Uterus (tissue), 4 donors: ENCODE measurements around the gene TUBB. TPM values are rescaled to one million over a fixed set of nuclear protein-coding genes. Genes with fewer than 3 reads are reported as not detected.

ENCODE experiments used
- DNase-seq, 2 donors: peaks; one replicate each; pipeline ENCODE4 v3.0.0-alpha.2; 2019 to 2020
- H3K27ac ChIP-seq, 2 donors: fragments of 200-600 bp; sonication (generic); 1 replicate in 1 of 2; 2 replicates in 1 of 2; pipeline ENCODE4 v1.5.1; 2016 to 2018
- H3K27me3 ChIP-seq, 2 donors: fragments of 200-600 bp; sonication (generic); one replicate each; pipeline ENCODE4 v1.5.1; 2018 to 2019; ENCODE audit warnings: control low read depth in 1 of 2
- H3K36me3 ChIP-seq, 2 donors: fragments of 200-600 bp; sonication (generic); one replicate each; pipeline ENCODE4 v1.5.1; 2019; ENCODE audit warnings: control low read depth in 1 of 2
- H3K4me1 ChIP-seq, 2 donors: fragments of 200-600 bp; sonication (generic); one replicate each; pipeline ENCODE4 v1.5.1; 2018 to 2019; ENCODE audit warnings: control low read depth in 1 of 2
- H3K4me3 ChIP-seq, 2 donors: fragments of 200-600 bp; sonication (generic); 1 replicate in 1 of 2; 2 replicates in 1 of 2; pipeline ENCODE4 v1.5.1; 2018 to 2019; ENCODE audit warnings: mild to moderate bottlenecking in 1 of 2
- H3K9me3 ChIP-seq, 2 donors: fragments of 200-600 bp; sonication (generic); one replicate each; pipeline ENCODE4 v1.5.1; 2019; ENCODE audit warnings: control low read depth in 1 of 2
- CTCF ChIP-seq, 4 experiments: fragments of 200-600 bp in 2 of 4; fragments of 450-650 bp in 2 of 4; sonication (generic) in 2 of 4; IDR thresholded peaks; one replicate each; pipeline ENCODE4 v1.5.1; 2016 to 2019; ENCODE audit warnings: antibody characterized with exemption in 4 of 4, mild to moderate bottlenecking in 2 of 4, moderate library complexity in 1 of 4
- POLR2A ChIP-seq, 2 donors: fragments of 450-650 bp; IDR thresholded peaks; one replicate each; pipeline ENCODE4 v1.6.1; 2016; ENCODE audit warnings: antibody characterized with exemption in 2 of 2, mild to moderate bottlenecking in 1 of 2, moderate library complexity in 1 of 2
- intact Hi-C: fragments of 100-400 bp; cut with DNase I; formaldehyde crosslinking; loops from one replicate; pipeline ENCODE4 v1.15.1; 2023; ENCODE audit warnings: low total_unique reads
- total RNA-seq, 4 donors: library from RNA; depleted of rRNA in 3 of 4; stranded (reverse); fragments of >200 nt in 3 of 4; gene quantifications; one replicate each; pipeline versions ENCODE4 v1.1.0 to v1.2.4, GENCODE V29; 2014 to 2023
- donor health status: DM: yes; HTN: yes; CAD: no.

TUBB gene
- total RNA-seq, 4 donors from 2014 or later: 130 to 426 (median 290) TPM

GRCh38 chr6:30726506-30727413 lies 6.6 kb downstream of the TUBB start:
- no peak for DNase-seq
- Histone ChIP-seq H3K4me3 (no peak overlapping the region), H3K27me3 (no peaks in the 10 kb centered on the region), H3K4me1 (no peaks in the 10 kb centered on the region), H3K9me3 (no peaks in the 10 kb centered on the region), H3K36me3 (no peaks in the 10 kb centered on the region), H3K27ac (peak overlapping the region; percentile 17 to 34)
- intact Hi-C loops: no loop called here
- no peak for TF ChIP-seq CTCF (IDR thresholded peaks at IDR 0.05)

- no peak overlapping the region for H3K4me3 ChIP-seq
- DNase-seq: no peak
- H3K9me3 ChIP-seq: no peaks in the 10 kb centered on the region
- no peaks in the 10 kb centered on the region for H3K4me1 ChIP-seq
- TF ChIP-seq CTCF (IDR thresholded peaks at IDR 0.05) (no peak), POLR2A (IDR thresholded peaks at IDR 0.05) (no peak)
- intact Hi-C loops: no loop called here
- H3K27ac ChIP-seq: peak overlapping the region; percentile 19 to 36
- no peaks in the 10 kb centered on the region for H3K36me3 ChIP-seq
- H3K27me3 ChIP-seq: no peaks in the 10 kb centered on the region
Observed at GRCh38 chr6:30727920-30728553, 7.9 kb downstream of the TUBB start.

GRCh38 chr6:30730601-30731435 lies 10.7 kb downstream of the TUBB start:
- Histone ChIP-seq H3K9me3 (no peaks in the 10 kb centered on the region), H3K4me3 (no peak overlapping the region), H3K36me3 (no peaks in the 10 kb centered on the region), H3K4me1 (no peaks in the 10 kb centered on the region), H3K27me3 (no peaks in the 10 kb centered on the region), H3K27ac (peak overlapping the region; percentile 21 to 53)
- DNase-seq: peak; percentile 59 to 62
- TF ChIP-seq CTCF (IDR thresholded peaks at IDR 0.05) (peak; percentile 46 to 70 (median 56)), POLR2A (IDR thresholded peaks at IDR 0.05) (no peak)
- intact Hi-C loops: no loop called here

- no peaks in the 10 kb centered on the region for H3K36me3 ChIP-seq
Observed at GRCh38 chr6:30732237-30732943, 12.2 kb downstream of the TUBB start.

More at GRCh38 chr6:30732237-30732943, 12.2 kb downstream of the TUBB start:
- intact Hi-C loops: no loop called here
- H3K4me1 ChIP-seq: no peaks in the 10 kb centered on the region
- no peak for TF ChIP-seq POLR2A (IDR thresholded peaks at IDR 0.05)
- TF ChIP-seq CTCF (IDR thresholded peaks at IDR 0.05): no peak
- H3K27ac ChIP-seq: no peak overlapping the region
- DNase-seq: no peak
- no peaks in the 10 kb centered on the region for H3K27me3 ChIP-seq
- no peaks in the 10 kb centered on the region for H3K9me3 ChIP-seq
- no peak overlapping the region for H3K4me3 ChIP-seq
